Endodermal cell (in vitro differentiated cells): ENCODE measurements around the gene ZNF248. TPM values are rescaled to one million over a fixed set of nuclear protein-coding genes. Genes with fewer than 3 reads are reported as not detected.

Source experiments
- DNase-seq: peaks from one replicate; pipeline ENCODE4 v3.0.0-alpha.2; 2017
- H3K27ac ChIP-seq: 2 replicates; pipeline ENCODE4 v1.5.1; 2013; ENCODE audit warnings: mild to moderate bottlenecking, low read depth, low read length, moderate library complexity
- H3K27me3 ChIP-seq: 2 replicates; pipeline ENCODE4 v1.6.1; 2013; ENCODE audit warnings: mild to moderate bottlenecking, low read length, moderate library complexity; ENCODE audit not compliant: insufficient read depth, control insufficient read depth, poor library complexity, severe bottlenecking
- H3K36me3 ChIP-seq: 2 replicates; pipeline ENCODE4 v1.7.0; 2013; ENCODE audit warnings: mild to moderate bottlenecking, low read length, moderate library complexity; ENCODE audit not compliant: control insufficient read depth, insufficient read depth
- H3K4me1 ChIP-seq: one replicate; pipeline ENCODE4 v1.7.0; 2013; ENCODE audit warnings: low read length; ENCODE audit not compliant: control insufficient read depth, insufficient read depth
- H3K4me3 ChIP-seq: 2 replicates; pipeline ENCODE4 v1.5.1; 2013; ENCODE audit warnings: mild to moderate bottlenecking, low read length, moderate library complexity
- H3K9ac ChIP-seq: 2 replicates; pipeline ENCODE4 v1.6.1; 2013; ENCODE audit warnings: mild to moderate bottlenecking, low read length, moderate library complexity; ENCODE audit not compliant: poor library complexity, severe bottlenecking; ENCODE audit errors: extremely low read depth
- H3K9me3 ChIP-seq: 2 replicates; pipeline ENCODE4 v1.6.1; 2013; ENCODE audit warnings: mild to moderate bottlenecking, low read length, moderate library complexity; ENCODE audit not compliant: control insufficient read depth
- H3K27ac Mint-ChIP-seq: 2 replicates; pipeline ENCODE4 v1.8.0; 2020; ENCODE audit warnings: mixed read lengths
- H3K27me3 Mint-ChIP-seq: 2 replicates; pipeline ENCODE4 v1.8.0; 2021; ENCODE audit warnings: mild to moderate bottlenecking, mixed read lengths; ENCODE audit not compliant: insufficient read depth
- H3K36me3 Mint-ChIP-seq: 2 replicates; pipeline ENCODE4 v1.8.0; 2020; ENCODE audit warnings: low read depth, mixed read lengths
- H3K4me1 Mint-ChIP-seq: 2 replicates; pipeline ENCODE4 v1.8.0; 2020; ENCODE audit warnings: mixed read lengths
- H3K4me3 Mint-ChIP-seq: 2 replicates; pipeline ENCODE4 v1.8.0; 2020; ENCODE audit warnings: mild to moderate bottlenecking, moderate library complexity, mixed read lengths
- H3K9me3 Mint-ChIP-seq: 2 replicates; pipeline ENCODE4 v1.8.0; 2020; ENCODE audit warnings: mild to moderate bottlenecking, mixed read lengths
- CTCF ChIP-seq: fragments of 200-600 bp; sonication (generic); conservative IDR thresholded peaks from 2 replicates; pipeline ENCODE4 v1.5.0; 2021; ENCODE audit warnings: antibody characterized with exemption, mild to moderate bottlenecking
- WGBS, 2 experiments: methylation state at CpG; one replicate each; pipeline versions ENCODE4 v1.1.5 to v1.1.7; 2013; ENCODE audit warnings: missing lambda C conversion rate in 2 of 2, mixed read lengths in 1 of 2; ENCODE audit not compliant: insufficient coverage in 1 of 2, insufficient read length in 1 of 2; 5-methylcytosine and 5-hydroxymethylcytosine counted together
- total RNA-seq, 2 donors: library from RNA; stranded (reverse); fragmentation: NEBNext Ultra II Directional in 1 of 2; extraction: Animal tissue kit (Norgen Biotek cat#: 25700) in 1 of 2; gene quantifications; 2 replicates in 1 of 2; 3 replicates in 1 of 2; pipeline ENCODE4 v1.2.1, GENCODE V29; 2021

ZNF248 gene
- total RNA-seq, 2 donors from 2014 or later, result 7.2 to 17.8 TPM

- TF ChIP-seq CTCF, result no peak
- no peaks in the 10 kb centered on the region for H3K4me1 ChIP-seq
- H3K27me3 ChIP-seq, result no peaks in the 10 kb centered on the region
- H3K36me3 ChIP-seq, result no peaks in the 10 kb centered on the region
- H3K27ac Mint-ChIP-seq, result no peak overlapping the region
- H3K9me3 Mint-ChIP-seq, result peaks cover 92% of the 10 kb centered on the region
- H3K36me3 Mint-ChIP-seq, result peaks cover under 1% of the 10 kb centered on the region
- peaks cover 76% of the 10 kb centered on the region for H3K9me3 ChIP-seq
- H3K4me3 Mint-ChIP-seq, result no peak overlapping the region
- no peaks in the 10 kb centered on the region for H3K4me1 Mint-ChIP-seq
- H3K9ac ChIP-seq, result no peak overlapping the region
- H3K27ac ChIP-seq, result no peak overlapping the region
- no peak for DNase-seq
- H3K4me3 ChIP-seq, result no peak overlapping the region
- H3K27me3 Mint-ChIP-seq, result no peaks in the 10 kb centered on the region
Observed at GRCh38 chr10:37762287-37762686, 95.1 kb downstream of the ZNF248 start.

GRCh38 chr10:37760817-37761216 is 96.6 kb downstream of the ZNF248 start:
- Mint-ChIP-seq H3K36me3 (peaks cover 4% of the 10 kb centered on the region), H3K27ac (no peak overlapping the region), H3K4me3 (no peak overlapping the region), H3K27me3 (no peaks in the 10 kb centered on the region), H3K4me1 (no peaks in the 10 kb centered on the region), H3K9me3 (peaks cover 85% of the 10 kb centered on the region)
- H3K27me3 ChIP-seq, result no peaks in the 10 kb centered on the region
- TF ChIP-seq CTCF, result no peak
- H3K27ac ChIP-seq, result no peak overlapping the region
- no peaks in the 10 kb centered on the region for H3K4me1 ChIP-seq
- 40 to 57% methylated on average over 1 of the region's 1 CpG for WGBS, 2 experiments
- DNase-seq, result no peak
- H3K4me3 ChIP-seq, result no peak overlapping the region
- peaks cover 84% of the 10 kb centered on the region for H3K9me3 ChIP-seq
- no peak overlapping the region for H3K9ac ChIP-seq
- H3K36me3 ChIP-seq, result no peaks in the 10 kb centered on the region

GRCh38 chr10:37758074-37758473 is 99.3 kb downstream of the ZNF248 start:
- no peak for DNase-seq
- Histone ChIP-seq H3K27me3 (no peaks in the 10 kb centered on the region), H3K4me3 (no peak overlapping the region), H3K9ac (no peak overlapping the region), H3K4me1 (no peaks in the 10 kb centered on the region), H3K9me3 (peaks cover 82% of the 10 kb centered on the region), H3K36me3 (no peaks in the 10 kb centered on the region), H3K27ac (no peak overlapping the region)
- Mint-ChIP-seq H3K9me3 (peaks cover 85% of the 10 kb centered on the region), H3K4me1 (no peaks in the 10 kb centered on the region), H3K27me3 (no peaks in the 10 kb centered on the region), H3K27ac (no peak overlapping the region), H3K4me3 (no peak overlapping the region), H3K36me3 (peaks cover 4% of the 10 kb centered on the region)
- no peak for TF ChIP-seq CTCF
